NCI-H128 (cell line): Measurements from ENCODE around the gene GNG11.
"Not testable (repeated sequence)": the region's sequence is repeated elsewhere in the genome, so short reads cannot be mapped to it uniquely, and the experiment has no call there.

Source experiments
- DNase-seq: peaks from one replicate; lab custom pipeline; 2025; ENCODE audit not compliant: unreplicated experiment; lab: John Stamatoyannopoulos, UW

GNG11 gene

GRCh38 chr7:93911242-93911641 lies 10.3 kb upstream of the GNG11 start:
- not testable (repeated sequence) for DNase-seq

GRCh38 chr7:93911661-93912060 lies 9.9 kb upstream of the GNG11 start:
- not testable (repeated sequence) for DNase-seq

DNA sequence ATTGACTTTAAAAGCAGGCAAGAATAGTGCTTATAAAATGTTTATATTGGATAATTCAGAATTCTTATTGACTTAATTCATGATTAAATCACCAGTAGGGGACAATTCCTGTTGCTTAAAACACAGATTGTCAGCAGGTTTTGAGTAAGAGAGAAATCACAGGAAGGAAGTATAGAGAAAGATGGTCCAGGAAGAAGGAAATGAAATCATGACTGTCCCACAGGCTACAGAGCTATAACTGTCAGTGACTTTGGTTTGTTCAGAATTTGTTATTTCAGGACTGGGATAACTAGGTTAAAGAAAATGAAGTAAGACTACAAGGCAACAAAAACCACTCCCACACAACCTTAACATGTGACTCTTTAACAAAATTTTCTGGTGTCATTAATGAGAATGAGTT lies 8.3 kb upstream of the GNG11 start:
- no peak for DNase-seq

DNA sequence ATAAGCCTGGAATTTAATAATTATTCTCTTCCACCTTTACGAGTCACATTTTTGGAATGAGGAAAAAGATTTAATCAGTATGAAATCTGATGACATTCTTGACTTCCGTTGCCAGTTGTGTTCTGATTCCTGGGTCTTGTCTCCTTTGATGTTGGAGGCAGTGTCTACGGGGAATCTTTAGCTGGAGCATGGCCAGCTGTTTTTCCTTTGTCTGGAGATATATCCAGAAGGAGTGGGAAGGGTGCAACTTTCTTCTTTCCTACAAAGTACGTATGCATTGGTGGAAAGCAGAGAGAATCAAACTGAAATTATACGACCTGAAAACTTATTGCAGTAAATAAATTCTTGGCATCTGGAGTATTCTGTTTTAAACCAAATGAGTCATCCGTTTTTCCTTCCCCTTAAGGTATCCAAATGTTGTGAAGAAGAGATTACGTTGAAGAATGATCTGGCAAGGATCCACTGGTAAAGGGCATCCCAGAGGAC lies 6.9 kb upstream of the GNG11 start:
- no peak for DNase-seq

- DNase-seq = not testable (repeated sequence)
Measured at GRCh38 chr7:93915206-93915842, 6.2 kb upstream of the GNG11 start.

GRCh38 chr7:93915888-93916287 lies 5.6 kb upstream of the GNG11 start:
- not testable (repeated sequence) for DNase-seq

- DNase-seq = not testable (repeated sequence)
Measured at GRCh38 chr7:93916315-93916714, 5.2 kb upstream of the GNG11 start.

- no peak for DNase-seq
Measured at GRCh38 chr7:93920496-93921182, 896 bp upstream of the GNG11 start.

- DNase-seq = no peak
Measured at GRCh38 chr7:93921186-93921585, 349 bp upstream of the GNG11 start.

DNA sequence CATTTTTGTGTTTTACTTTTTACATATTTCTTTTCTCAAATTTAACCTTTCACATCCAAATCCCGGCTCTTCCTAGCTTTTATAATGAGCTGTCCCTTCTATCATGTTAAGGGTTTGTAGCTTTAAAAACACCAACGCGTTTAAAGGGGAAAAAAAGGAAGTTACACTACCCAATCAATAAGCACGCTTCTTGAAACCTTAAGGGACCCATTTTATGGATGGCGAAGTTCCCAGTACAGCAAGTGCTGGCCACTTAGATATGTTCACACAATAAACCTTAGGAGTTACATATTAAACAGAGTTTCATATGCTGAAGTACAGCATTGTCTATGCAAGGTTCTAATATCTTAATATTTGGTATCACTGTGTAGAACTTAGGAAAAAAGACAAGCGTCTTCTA lies 1.8 kb downstream of the GNG11 start:
- no peak for DNase-seq

DNA sequence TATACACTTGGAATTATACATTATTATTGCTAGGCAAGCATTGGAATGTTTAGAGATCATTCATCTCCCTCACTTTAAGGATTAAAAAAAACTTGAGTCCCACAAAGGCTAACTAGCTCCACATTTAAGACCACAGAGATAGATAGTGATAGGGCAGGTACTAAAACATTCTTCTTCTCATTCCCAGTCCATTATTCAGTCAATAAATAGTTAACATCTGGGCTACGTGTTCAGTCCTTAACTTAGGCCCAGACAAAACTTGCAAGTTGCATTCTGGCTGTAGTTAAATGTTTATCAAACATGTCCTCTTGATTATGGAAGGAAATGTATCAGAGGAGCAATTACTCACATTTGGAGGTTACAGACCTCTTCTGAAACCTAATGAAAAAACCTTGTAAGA lies 2.4 kb downstream of the GNG11 start:
- no peak for DNase-seq

GRCh38 chr7:93926800-93927199 lies 5.3 kb downstream of the GNG11 start:
- no peak for DNase-seq

GRCh38 chr7:93927585-93927984 lies 6.0 kb downstream of the GNG11 start:
- no peak for DNase-seq

GRCh38 chr7:93931655-93932054 lies 10.1 kb downstream of the GNG11 start:
- no peak for DNase-seq

DNA sequence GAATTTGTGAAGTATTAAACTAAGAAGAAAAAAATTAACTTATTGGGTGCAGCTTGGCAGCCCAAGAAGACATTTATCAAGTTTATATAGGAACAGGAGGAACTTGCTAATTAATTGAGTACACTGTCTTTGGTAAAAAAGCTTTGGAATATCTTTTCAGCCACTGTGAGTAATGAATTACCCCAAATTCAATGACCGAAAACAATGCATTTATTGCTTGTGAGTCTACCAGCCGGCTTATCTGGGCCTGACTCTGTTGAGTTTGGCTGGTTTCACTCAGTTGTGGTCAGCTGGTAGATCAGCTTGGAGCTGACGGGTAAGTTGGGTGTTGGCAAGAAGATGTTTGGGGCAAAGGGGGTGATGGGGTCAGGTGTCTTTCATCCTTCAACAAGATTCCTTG lies 11.6 kb downstream of the GNG11 start:
- DNase-seq = no peak

GRCh38 chr7:93935102-93935501 lies 13.6 kb downstream of the GNG11 start:
- no peak for DNase-seq

DNA sequence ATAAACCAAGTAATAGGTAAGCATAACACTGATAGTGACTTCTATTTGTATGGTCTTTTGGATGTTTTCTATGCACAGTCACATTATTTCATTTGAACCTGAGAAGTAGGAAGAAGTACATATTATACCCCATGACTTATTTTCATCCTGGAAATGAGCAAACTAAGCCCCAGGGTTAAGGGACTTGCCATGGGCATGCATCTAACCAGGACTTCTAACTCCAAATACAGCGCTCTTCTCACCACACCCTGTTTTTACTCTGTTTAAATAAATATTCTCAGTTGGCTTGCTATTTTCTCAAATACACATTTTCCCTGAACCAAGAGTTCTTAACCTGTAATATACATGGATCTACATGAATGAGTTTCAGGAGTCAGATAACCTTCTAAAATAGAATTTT lies 16.3 kb downstream of the GNG11 start:
- DNase-seq = no peak

DNA sequence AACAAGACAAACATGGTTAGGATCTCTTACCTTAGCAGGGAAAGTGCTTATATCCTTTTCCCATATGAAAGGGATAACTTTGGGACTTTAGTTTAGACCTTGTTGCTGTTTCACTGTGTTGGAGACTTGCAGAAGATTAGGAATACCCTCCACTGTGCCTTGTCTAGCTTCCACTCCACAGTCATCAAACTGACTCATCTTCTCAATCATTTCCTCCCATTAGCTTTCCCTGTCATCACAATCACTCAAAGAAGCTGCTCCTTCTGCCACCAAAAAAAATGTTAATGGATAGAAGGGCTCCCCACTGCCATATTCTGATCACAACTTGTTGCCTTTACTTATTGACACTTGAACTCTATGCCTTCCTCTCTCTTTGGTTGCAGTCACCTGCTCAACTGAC lies 16.8 kb downstream of the GNG11 start:
- no peak for DNase-seq

GRCh38 chr7:93941945-93942344 lies 20.4 kb downstream of the GNG11 start:
- no peak for DNase-seq

DNA sequence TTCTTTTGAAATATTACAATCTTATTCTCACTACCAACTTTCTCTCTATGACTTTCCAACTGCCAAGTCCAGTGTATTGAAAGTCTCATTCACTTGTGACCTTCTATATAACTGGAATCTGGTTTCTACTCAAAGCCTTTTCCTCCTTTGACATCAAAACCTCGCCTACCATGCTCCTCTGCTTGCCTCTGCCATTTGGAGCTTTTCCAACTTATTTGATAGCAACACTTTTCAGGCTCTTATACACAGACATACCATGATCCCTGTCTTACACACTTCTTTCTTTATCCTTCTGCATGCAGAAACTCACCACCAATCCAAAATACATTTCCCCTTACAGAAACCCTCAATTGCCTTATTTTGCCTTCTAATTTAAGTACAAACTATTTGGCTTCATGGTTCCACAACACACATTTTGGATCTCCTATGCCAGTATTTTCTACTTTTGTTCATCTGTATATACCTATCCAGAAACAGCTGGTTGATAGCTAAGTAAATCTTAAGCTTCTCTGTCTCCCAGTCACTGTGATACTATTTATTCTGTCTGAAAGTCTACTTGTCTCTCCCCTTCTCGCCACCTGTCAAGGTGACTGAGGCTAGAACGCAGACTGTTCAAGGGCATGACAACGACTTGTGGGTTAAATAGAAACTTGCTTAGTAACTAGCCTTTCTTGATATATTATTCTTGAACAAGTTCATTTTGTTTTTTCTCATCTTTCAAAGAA lies 22.4 kb downstream of the GNG11 start:
- DNase-seq = no peak

GRCh38 chr7:93944673-93945072 lies 23.1 kb downstream of the GNG11 start:
- no peak for DNase-seq

- DNase-seq = no peak
Measured at GRCh38 chr7:93945083-93945482, 23.5 kb downstream of the GNG11 start.
